HepG2 (cell line): Measurements from ENCODE around the gene PRSS48.

Experiments
- EZH2 ChIP-seq: conservative IDR thresholded peaks from 2 replicates; pipeline ENCODE4 v1.6.1; 2012; ENCODE audit warnings: mild to moderate bottlenecking, low read depth, low read length, moderate library complexity
- KLF13 ChIP-seq: sonication (generic); formaldehyde crosslinking; IDR thresholded peaks from 2 replicates; pipeline ENCODE4 v1.4.0; 2020; ENCODE audit warnings: mild to moderate bottlenecking, missing genetic modification reagents
- NBN ChIP-seq: fragments of 450-650 bp; conservative IDR thresholded peaks from 2 replicates; pipeline ENCODE4 v1.6.1; 2017
- PHB2 ChIP-seq: fragments of 450-650 bp; IDR thresholded peaks from 2 replicates; pipeline ENCODE4 v1.6.1; 2018; ENCODE audit not compliant: partially characterized antibody
- POLR2AphosphoS5 ChIP-seq: IDR thresholded peaks from 2 replicates; pipeline ENCODE4 v1.6.1; 2012; ENCODE audit warnings: low read depth, low read length
- SALL2 ChIP-seq: sonication (generic); formaldehyde crosslinking; IDR thresholded peaks from 2 replicates; pipeline ENCODE4 v1.8.1; 2023; ENCODE audit warnings: mild to moderate bottlenecking, missing genetic modification reagents, inconsistent platforms
- SIN3A ChIP-seq: IDR thresholded peaks from 2 replicates; pipeline ENCODE4 v1.6.1; 2011; ENCODE audit warnings: low read depth, mild to moderate bottlenecking, control low read depth, low read length, borderline replicate concordance
- SIX1 ChIP-seq: sonication (generic); formaldehyde crosslinking; IDR thresholded peaks from 2 replicates; pipeline ENCODE4 v1.4.0; 2020; ENCODE audit warnings: missing genetic modification reagents, borderline replicate concordance
- THYN1 ChIP-seq: sonication (generic); formaldehyde crosslinking; IDR thresholded peaks from 2 replicates; pipeline ENCODE4 v1.8.1; 2023; ENCODE audit warnings: low read depth, mild to moderate bottlenecking, moderate library complexity, missing genetic modification reagents, borderline replicate concordance
- YY1 ChIP-seq: IDR thresholded peaks from 2 replicates; pipeline ENCODE4 v1.6.1; 2011; ENCODE audit warnings: low read length, low read depth, moderate library complexity, mild to moderate bottlenecking; ENCODE audit not compliant: insufficient read depth, insufficient replicate concordance
- ZNF274 ChIP-seq: sonication (generic); formaldehyde crosslinking; IDR thresholded peaks from 2 replicates; pipeline ENCODE4 v1.5.1; 2020; ENCODE audit warnings: mild to moderate bottlenecking, missing genetic modification reagents
- ZZZ3 ChIP-seq: sonication (generic); formaldehyde crosslinking; IDR thresholded peaks from 2 replicates; pipeline ENCODE4 v1.4.0; 2020; ENCODE audit warnings: missing genetic modification reagents, mild to moderate bottlenecking, borderline replicate concordance
- TF ChIP-seq, protein P1 (sequence below): sonication (generic); formaldehyde crosslinking; IDR thresholded peaks from 2 replicates; pipeline ENCODE4 v1.5.0; 2020; ENCODE audit warnings: mild to moderate bottlenecking, missing genetic modification reagents, moderate library complexity
- TF ChIP-seq, protein P2 (sequence below), 2 experiments: IDR thresholded peaks; 2 replicates each; pipeline ENCODE4 v1.6.1; 2011 to 2012; ENCODE audit warnings: low read length in 2 of 2, borderline replicate concordance in 1 of 2, low read depth in 1 of 2, mild to moderate bottlenecking in 1 of 2, moderate library complexity in 1 of 2

DNA sequence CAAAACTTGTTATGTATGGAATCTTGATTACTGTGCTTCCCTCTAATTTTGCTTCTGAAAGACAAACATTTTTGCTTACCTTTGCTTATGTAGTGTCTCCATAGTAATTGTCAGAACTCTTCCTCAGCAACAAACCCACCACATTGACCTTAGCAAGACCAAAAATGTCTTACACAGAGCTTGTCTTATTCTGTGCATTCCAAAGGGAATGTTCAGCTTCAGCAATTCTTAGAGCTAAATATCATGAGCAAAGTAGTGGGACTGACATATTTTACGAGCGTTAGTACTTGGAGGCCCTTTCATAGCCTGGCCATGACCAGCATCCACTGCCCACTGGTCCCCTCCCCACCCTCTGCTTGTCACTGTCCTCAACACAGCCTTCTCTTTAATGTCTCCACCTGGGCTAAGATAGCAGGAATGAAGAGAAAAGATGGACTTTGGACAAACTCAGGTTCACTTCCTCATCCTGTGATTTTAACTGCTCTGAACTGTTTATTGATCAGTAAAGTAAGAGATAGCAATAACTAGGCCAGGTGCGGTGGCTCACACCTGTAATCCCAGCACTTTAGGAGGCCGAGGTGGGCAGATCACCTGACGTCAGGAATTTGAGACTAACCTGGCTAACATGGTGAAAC, 63.9 kb downstream of the PRSS48 start:
- TF ChIP-seq KLF13 (CRISPR knock-in tag) (no peak), SIX1 (CRISPR knock-in tag) (no peak), PHB2 (no peak), EZH2 (no peak), ZNF274 (no peak), POLR2AphosphoS5 (no peak), THYN1 (CRISPR knock-in tag) (no peak), YY1 (no peak), ZZZ3 (CRISPR knock-in tag) (no peak), NBN (no peak), SALL2 (CRISPR knock-in tag) (no peak), SIN3A (no peak)
- TF ChIP-seq, protein P1, sequence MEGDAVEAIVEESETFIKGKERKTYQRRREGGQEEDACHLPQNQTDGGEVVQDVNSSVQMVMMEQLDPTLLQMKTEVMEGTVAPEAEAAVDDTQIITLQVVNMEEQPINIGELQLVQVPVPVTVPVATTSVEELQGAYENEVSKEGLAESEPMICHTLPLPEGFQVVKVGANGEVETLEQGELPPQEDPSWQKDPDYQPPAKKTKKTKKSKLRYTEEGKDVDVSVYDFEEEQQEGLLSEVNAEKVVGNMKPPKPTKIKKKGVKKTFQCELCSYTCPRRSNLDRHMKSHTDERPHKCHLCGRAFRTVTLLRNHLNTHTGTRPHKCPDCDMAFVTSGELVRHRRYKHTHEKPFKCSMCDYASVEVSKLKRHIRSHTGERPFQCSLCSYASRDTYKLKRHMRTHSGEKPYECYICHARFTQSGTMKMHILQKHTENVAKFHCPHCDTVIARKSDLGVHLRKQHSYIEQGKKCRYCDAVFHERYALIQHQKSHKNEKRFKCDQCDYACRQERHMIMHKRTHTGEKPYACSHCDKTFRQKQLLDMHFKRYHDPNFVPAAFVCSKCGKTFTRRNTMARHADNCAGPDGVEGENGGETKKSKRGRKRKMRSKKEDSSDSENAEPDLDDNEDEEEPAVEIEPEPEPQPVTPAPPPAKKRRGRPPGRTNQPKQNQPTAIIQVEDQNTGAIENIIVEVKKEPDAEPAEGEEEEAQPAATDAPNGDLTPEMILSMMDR (CRISPR knock-in tag), result no peak
- TF ChIP-seq, protein P2, sequence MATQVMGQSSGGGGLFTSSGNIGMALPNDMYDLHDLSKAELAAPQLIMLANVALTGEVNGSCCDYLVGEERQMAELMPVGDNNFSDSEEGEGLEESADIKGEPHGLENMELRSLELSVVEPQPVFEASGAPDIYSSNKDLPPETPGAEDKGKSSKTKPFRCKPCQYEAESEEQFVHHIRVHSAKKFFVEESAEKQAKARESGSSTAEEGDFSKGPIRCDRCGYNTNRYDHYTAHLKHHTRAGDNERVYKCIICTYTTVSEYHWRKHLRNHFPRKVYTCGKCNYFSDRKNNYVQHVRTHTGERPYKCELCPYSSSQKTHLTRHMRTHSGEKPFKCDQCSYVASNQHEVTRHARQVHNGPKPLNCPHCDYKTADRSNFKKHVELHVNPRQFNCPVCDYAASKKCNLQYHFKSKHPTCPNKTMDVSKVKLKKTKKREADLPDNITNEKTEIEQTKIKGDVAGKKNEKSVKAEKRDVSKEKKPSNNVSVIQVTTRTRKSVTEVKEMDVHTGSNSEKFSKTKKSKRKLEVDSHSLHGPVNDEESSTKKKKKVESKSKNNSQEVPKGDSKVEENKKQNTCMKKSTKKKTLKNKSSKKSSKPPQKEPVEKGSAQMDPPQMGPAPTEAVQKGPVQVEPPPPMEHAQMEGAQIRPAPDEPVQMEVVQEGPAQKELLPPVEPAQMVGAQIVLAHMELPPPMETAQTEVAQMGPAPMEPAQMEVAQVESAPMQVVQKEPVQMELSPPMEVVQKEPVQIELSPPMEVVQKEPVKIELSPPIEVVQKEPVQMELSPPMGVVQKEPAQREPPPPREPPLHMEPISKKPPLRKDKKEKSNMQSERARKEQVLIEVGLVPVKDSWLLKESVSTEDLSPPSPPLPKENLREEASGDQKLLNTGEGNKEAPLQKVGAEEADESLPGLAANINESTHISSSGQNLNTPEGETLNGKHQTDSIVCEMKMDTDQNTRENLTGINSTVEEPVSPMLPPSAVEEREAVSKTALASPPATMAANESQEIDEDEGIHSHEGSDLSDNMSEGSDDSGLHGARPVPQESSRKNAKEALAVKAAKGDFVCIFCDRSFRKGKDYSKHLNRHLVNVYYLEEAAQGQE (IDR thresholded peaks at IDR 0.05; ENCODE audit: borderline replicate concordance in 1 of 2, low read depth in 1 of 2, low read length in 2 of 2), result no peak
